Omental fat pad (tissue), 4 donors: ENCODE results near the gene HTR3E. TPM values are rescaled to one million over a fixed set of nuclear protein-coding genes. Genes with fewer than 3 reads are reported as not detected.

Source experiments
- ATAC-seq: fragments of 150-250 bp; one replicate; pipeline ENCODE4 v1.9.1; 2016; ENCODE audit warnings: mild to moderate bottlenecking, moderate library complexity; ENCODE audit not compliant: low FRiP score
- DNase-seq: peaks from one replicate; pipeline ENCODE4 v3.0.0-alpha.2; 2019; ENCODE audit warnings: low spot score
- CTCF ChIP-seq, 3 donors: fragments of 450-650 bp; IDR thresholded peaks; one replicate each; pipeline ENCODE4 v1.5.1; 2016 to 2017; ENCODE audit warnings: antibody characterized with exemption in 3 of 3, mild to moderate bottlenecking in 3 of 3, moderate library complexity in 2 of 3
- total RNA-seq, 4 donors: library from RNA; depleted of rRNA; stranded (reverse); fragments of >200 nt; gene quantifications; one replicate each; pipeline ENCODE4 v1.1.0, GENCODE V29; 2016

Gene HTR3E
- total RNA-seq, 4 donors from 2014 or later = not detected

GRCh38 chr3:184132945-184133344 lies 36.1 kb downstream of the HTR3E start:
- DNase-seq = no peak
- no peak for TF ChIP-seq CTCF (IDR thresholded peaks at IDR 0.05)

GRCh38 chr3:184133840-184134745 lies 37.2 kb downstream of the HTR3E start:
- ATAC-seq = peak; percentile 67
- DNase-seq = peak; percentile 43
- no peak for TF ChIP-seq CTCF (IDR thresholded peaks at IDR 0.05)

More at GRCh38 chr3:184132945-184133344, 36.1 kb downstream of the HTR3E start:
- no peak for ATAC-seq

GRCh38 chr3:184134746-184135148 lies 37.9 kb downstream of the HTR3E start:
- no peak for TF ChIP-seq CTCF (IDR thresholded peaks at IDR 0.05)
- no peak for DNase-seq
- ATAC-seq = no peak

- ATAC-seq (peak; percentile 88), DNase-seq (no peak)
- TF ChIP-seq CTCF (IDR thresholded peaks at IDR 0.05) = no peak
Observed at GRCh38 chr3:184135149-184135910, 38.5 kb downstream of the HTR3E start, which contains the start of gene EIF2B5. Gene EIF2B5, plus strand, starts transcription at chr3:184135358. Its CDS starts 28 bp downstream, at chr3:184135386.

GRCh38 chr3:184135911-184136260 lies 39.0 kb downstream of the HTR3E start:
- no peak for ATAC-seq
- TF ChIP-seq CTCF (IDR thresholded peaks at IDR 0.05) = no peak

GRCh38 chr3:184140436-184140835 lies 43.6 kb downstream of the HTR3E start:
- DNase-seq (no peak), ATAC-seq (no peak)
- TF ChIP-seq CTCF (IDR thresholded peaks at IDR 0.05) = no peak

More at GRCh38 chr3:184135911-184136260, 39.0 kb downstream of the HTR3E start:
- DNase-seq = no peak
